Neural cell (in vitro differentiated cells): ENCODE measurements around the gene NDEL1. TPM values are rescaled to one million over a fixed set of nuclear protein-coding genes. Genes with fewer than 3 reads are reported as not detected.

Experiments used
- H2AFZ ChIP-seq: fragments of 200-600, 300-800 bp; sonication (generic), shearing (Covaris generic); 2 replicates; pipeline ENCODE4 v1.6.0; 2014; ENCODE audit warnings: low read depth, mild to moderate bottlenecking, antibody characterized with exemption, low read length, moderate library complexity
- H3F3A ChIP-seq: fragments of 200-600 bp; shearing (Covaris generic); 2 replicates; pipeline ENCODE4 v1.6.1; 2016; ENCODE audit warnings: mild to moderate bottlenecking, moderate library complexity, mixed read lengths, antibody characterized with exemption, low read length; ENCODE audit not compliant: insufficient read depth, poor library complexity, severe bottlenecking
- H3K27ac ChIP-seq: fragments of 200-600, 300-800 bp; sonication (generic), shearing (Covaris generic); 2 replicates; pipeline ENCODE4 v1.5.1; 2014; ENCODE audit warnings: mild to moderate bottlenecking, low read length, moderate library complexity
- H3K27me3 ChIP-seq: fragments of 300-800, 200-600 bp; sonication (generic), shearing (Covaris generic); 2 replicates; pipeline ENCODE4 v1.6.0; 2014; ENCODE audit warnings: mild to moderate bottlenecking, low read depth, low read length, moderate library complexity; ENCODE audit not compliant: insufficient read depth
- H3K36me3 ChIP-seq: fragments of 300-800, 200-600 bp; sonication (generic), shearing (Covaris generic); 2 replicates; pipeline ENCODE4 v1.5.1; 2014; ENCODE audit warnings: mild to moderate bottlenecking, antibody characterized with exemption, low read length, moderate library complexity; ENCODE audit not compliant: insufficient read depth
- H3K4me2 ChIP-seq: fragments of 300-800, 200-600 bp; sonication (generic), shearing (Covaris generic); 2 replicates; pipeline ENCODE4 v1.6.0; 2014; ENCODE audit warnings: mild to moderate bottlenecking, low read length
- H3K4me3 ChIP-seq: fragments of 300-800, 200-600 bp; sonication (generic), shearing (Covaris generic); 2 replicates; pipeline ENCODE4 v1.5.1; 2014; ENCODE audit warnings: mild to moderate bottlenecking, low read length, moderate library complexity
- H3K79me2 ChIP-seq: fragments of 200-600 bp; shearing (Covaris generic); replicated peaks from 2 replicates; pipeline ENCODE4 v1.6.0; 2014; ENCODE audit warnings: mild to moderate bottlenecking, low read length, moderate library complexity; ENCODE audit not compliant: insufficient read depth
- H3K9ac ChIP-seq: fragments of 300-800, 200-600 bp; sonication (generic), shearing (Covaris generic); 2 replicates; pipeline ENCODE4 v1.6.1; 2016; ENCODE audit warnings: mild to moderate bottlenecking, low read length, mixed read lengths
- H3K9me2 ChIP-seq: fragments of 200-600 bp; shearing (Covaris generic); 2 replicates; pipeline ENCODE4 v1.6.1; 2016; ENCODE audit warnings: mild to moderate bottlenecking, low read length, mixed read lengths; ENCODE audit not compliant: insufficient read depth
- H3K9me3 ChIP-seq: fragments of 200-600, 300-800 bp; sonication (generic), shearing (Covaris generic); 2 replicates; pipeline ENCODE4 v1.6.1; 2016; ENCODE audit warnings: mild to moderate bottlenecking, mixed run types, low read length, moderate library complexity, mixed read lengths
- H4K20me1 ChIP-seq: fragments of 200-600 bp; shearing (Covaris generic); 2 replicates; pipeline ENCODE4 v1.6.1; 2016; ENCODE audit warnings: mild to moderate bottlenecking, mixed run types; ENCODE audit not compliant: insufficient read depth
- EP300 ChIP-seq: fragments of 450-650 bp; conservative IDR thresholded peaks from 2 replicates; pipeline ENCODE4 v1.6.1; 2014; ENCODE audit warnings: antibody characterized with exemption, mild to moderate bottlenecking, moderate library complexity; ENCODE audit not compliant: poor library complexity, severe bottlenecking
- EZH2 ChIP-seq: fragments of 200-600, 300-800 bp; shearing (Covaris generic), sonication (generic); IDR thresholded peaks from 2 replicates; pipeline ENCODE4 v1.6.1; 2014; ENCODE audit warnings: antibody characterized with exemption, low read length, borderline replicate concordance, mild to moderate bottlenecking; ENCODE audit not compliant: insufficient read depth, poor library complexity, severe bottlenecking
- MXI1 ChIP-seq: fragments of 450-650 bp; conservative IDR thresholded peaks from 2 replicates; pipeline ENCODE4 v1.6.1; 2014; ENCODE audit warnings: antibody characterized with exemption, mild to moderate bottlenecking; ENCODE audit not compliant: poor library complexity, severe bottlenecking
- POLR2AphosphoS5 ChIP-seq: IDR thresholded peaks from 2 replicates; pipeline ENCODE4 v1.6.1; 2012
- RAD21 ChIP-seq: fragments of 450-650 bp; conservative IDR thresholded peaks from 2 replicates; pipeline ENCODE4 v1.6.1; 2014; ENCODE audit warnings: antibody characterized with exemption, mild to moderate bottlenecking, moderate library complexity
- SMC3 ChIP-seq: fragments of 450-650 bp; conservative IDR thresholded peaks from 2 replicates; pipeline ENCODE4 v1.6.1; 2014; ENCODE audit warnings: antibody characterized with exemption, mild to moderate bottlenecking, moderate library complexity; ENCODE audit not compliant: poor library complexity
- TAF1 ChIP-seq: IDR thresholded peaks from 2 replicates; pipeline ENCODE4 v1.6.1; 2012; ENCODE audit warnings: low read depth
- polyA plus RNA-seq: library from polyadenylated mRNA; depleted of rRNA; stranded (reverse); fragments of >200 nt; gene quantifications from 2 replicates; pipeline ENCODE4 v1.2.3, GENCODE V29; 2014
- TF ChIP-seq, protein P1 (sequence below): fragments of 450-650 bp; IDR thresholded peaks from 2 replicates; pipeline ENCODE4 v1.5.1; 2014; ENCODE audit warnings: antibody characterized with exemption, mild to moderate bottlenecking, moderate library complexity; ENCODE audit not compliant: poor library complexity, severe bottlenecking
- TF ChIP-seq, protein P2 (sequence below): IDR thresholded peaks from 2 replicates; pipeline ENCODE4 v1.6.1; 2012; ENCODE audit warnings: borderline replicate concordance

NDEL1 gene
- polyA plus RNA-seq, 1 donor from 2014 or later: 25.7 TPM

DNA sequence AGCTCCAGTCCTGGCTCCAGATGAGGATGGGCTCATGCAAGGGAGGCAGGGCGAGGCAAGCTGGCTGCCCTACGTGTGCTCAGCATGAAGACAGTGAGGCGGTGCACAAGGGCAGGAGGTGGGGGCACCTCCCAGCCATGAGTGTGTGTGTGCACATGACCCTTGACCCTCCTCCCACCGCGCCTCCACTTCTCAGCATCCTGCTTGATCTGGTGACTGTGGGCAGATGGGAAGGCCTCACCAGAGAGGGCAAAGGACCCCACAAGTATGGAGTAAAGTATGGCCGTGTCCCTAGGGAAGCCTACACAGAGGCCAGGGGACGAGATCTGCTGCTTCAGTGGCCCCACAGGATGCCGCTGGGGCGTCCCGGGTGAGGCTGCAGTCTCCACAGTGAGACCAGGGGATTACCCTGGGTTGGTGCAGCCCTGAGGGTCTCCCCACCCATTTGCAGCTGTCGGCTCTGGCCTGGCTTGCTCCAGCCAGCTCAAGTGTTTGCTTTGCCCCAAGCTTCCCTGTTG lies 30.1 kb upstream of the NDEL1 start:
- no peak overlapping the region for H2AFZ ChIP-seq
- TF ChIP-seq SMC3: no peak
- TF ChIP-seq, protein P1, sequence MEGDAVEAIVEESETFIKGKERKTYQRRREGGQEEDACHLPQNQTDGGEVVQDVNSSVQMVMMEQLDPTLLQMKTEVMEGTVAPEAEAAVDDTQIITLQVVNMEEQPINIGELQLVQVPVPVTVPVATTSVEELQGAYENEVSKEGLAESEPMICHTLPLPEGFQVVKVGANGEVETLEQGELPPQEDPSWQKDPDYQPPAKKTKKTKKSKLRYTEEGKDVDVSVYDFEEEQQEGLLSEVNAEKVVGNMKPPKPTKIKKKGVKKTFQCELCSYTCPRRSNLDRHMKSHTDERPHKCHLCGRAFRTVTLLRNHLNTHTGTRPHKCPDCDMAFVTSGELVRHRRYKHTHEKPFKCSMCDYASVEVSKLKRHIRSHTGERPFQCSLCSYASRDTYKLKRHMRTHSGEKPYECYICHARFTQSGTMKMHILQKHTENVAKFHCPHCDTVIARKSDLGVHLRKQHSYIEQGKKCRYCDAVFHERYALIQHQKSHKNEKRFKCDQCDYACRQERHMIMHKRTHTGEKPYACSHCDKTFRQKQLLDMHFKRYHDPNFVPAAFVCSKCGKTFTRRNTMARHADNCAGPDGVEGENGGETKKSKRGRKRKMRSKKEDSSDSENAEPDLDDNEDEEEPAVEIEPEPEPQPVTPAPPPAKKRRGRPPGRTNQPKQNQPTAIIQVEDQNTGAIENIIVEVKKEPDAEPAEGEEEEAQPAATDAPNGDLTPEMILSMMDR: no peak
- TF ChIP-seq, protein P2, sequence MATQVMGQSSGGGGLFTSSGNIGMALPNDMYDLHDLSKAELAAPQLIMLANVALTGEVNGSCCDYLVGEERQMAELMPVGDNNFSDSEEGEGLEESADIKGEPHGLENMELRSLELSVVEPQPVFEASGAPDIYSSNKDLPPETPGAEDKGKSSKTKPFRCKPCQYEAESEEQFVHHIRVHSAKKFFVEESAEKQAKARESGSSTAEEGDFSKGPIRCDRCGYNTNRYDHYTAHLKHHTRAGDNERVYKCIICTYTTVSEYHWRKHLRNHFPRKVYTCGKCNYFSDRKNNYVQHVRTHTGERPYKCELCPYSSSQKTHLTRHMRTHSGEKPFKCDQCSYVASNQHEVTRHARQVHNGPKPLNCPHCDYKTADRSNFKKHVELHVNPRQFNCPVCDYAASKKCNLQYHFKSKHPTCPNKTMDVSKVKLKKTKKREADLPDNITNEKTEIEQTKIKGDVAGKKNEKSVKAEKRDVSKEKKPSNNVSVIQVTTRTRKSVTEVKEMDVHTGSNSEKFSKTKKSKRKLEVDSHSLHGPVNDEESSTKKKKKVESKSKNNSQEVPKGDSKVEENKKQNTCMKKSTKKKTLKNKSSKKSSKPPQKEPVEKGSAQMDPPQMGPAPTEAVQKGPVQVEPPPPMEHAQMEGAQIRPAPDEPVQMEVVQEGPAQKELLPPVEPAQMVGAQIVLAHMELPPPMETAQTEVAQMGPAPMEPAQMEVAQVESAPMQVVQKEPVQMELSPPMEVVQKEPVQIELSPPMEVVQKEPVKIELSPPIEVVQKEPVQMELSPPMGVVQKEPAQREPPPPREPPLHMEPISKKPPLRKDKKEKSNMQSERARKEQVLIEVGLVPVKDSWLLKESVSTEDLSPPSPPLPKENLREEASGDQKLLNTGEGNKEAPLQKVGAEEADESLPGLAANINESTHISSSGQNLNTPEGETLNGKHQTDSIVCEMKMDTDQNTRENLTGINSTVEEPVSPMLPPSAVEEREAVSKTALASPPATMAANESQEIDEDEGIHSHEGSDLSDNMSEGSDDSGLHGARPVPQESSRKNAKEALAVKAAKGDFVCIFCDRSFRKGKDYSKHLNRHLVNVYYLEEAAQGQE: no peak
- TF ChIP-seq RAD21: no peak
- no peak for TF ChIP-seq POLR2AphosphoS5
- no peak for TF ChIP-seq EP300

DNA sequence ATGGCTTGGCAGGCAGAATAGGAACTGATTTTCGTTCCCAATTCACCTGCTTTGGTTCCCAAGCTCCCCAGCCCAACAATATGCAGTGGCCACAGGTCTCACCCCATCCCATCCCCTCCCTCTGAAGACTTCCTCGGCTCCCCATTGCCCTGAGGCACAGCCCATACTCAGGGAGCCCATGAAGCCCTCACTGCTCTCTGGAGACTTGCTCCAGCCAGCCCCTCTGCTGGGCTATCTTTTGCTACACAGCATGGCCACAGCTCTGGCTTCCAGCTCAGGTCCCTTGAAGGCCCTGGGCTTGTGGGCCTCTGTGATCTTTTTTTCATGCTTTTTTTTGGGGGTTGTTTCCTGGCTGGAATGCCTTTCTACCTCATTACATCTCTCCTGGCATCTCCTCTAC lies 29.5 kb upstream of the NDEL1 start:
- Histone ChIP-seq H3F3A (no peaks in the 10 kb centered on the region), H3K9me2 (no peaks in the 10 kb centered on the region), H4K20me1 (no peaks in the 10 kb centered on the region), H3K9me3 (no peaks in the 10 kb centered on the region), H3K4me3 (no peak overlapping the region), H2AFZ (no peak overlapping the region), H3K4me2 (no peak overlapping the region), H3K27ac (no peak overlapping the region), H3K36me3 (no peaks in the 10 kb centered on the region), H3K79me2 (no peaks in the 10 kb centered on the region), H3K27me3 (no peaks in the 10 kb centered on the region), H3K9ac (no peak overlapping the region)
- no peak for TF ChIP-seq EP300

More for the DNA sequence above, 30.1 kb upstream of the NDEL1 start:
- Histone ChIP-seq H3K27ac (no peak overlapping the region), H3K36me3 (no peaks in the 10 kb centered on the region), H3K9ac (no peak overlapping the region), H3K79me2 (no peaks in the 10 kb centered on the region), H3K9me2 (no peaks in the 10 kb centered on the region), H3K9me3 (no peaks in the 10 kb centered on the region), H3K27me3 (no peaks in the 10 kb centered on the region), H3F3A (no peaks in the 10 kb centered on the region), H3K4me3 (no peak overlapping the region), H4K20me1 (no peaks in the 10 kb centered on the region), H3K4me2 (no peak overlapping the region)

DNA sequence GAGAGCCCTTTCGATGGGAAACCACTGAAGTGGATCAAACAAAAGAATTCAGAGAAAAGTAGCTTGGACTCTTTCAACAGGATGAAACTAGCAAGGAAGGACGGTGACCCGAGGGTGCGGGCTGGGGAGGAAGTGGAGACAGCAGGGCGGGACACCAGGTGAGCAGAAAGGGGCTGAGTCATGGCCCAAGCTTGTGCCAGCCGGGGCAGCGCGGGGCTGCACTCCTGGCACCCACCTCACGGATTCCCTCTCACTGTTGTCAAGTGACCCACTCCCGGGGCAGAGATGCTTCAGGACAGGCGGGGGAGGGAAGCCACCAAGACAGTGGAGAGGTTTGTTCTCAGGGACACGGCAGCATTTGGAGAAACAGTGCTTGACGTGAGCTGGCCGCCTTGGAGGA lies 27.3 kb upstream of the NDEL1 start:
- Histone ChIP-seq H3F3A (no peaks in the 10 kb centered on the region), H3K4me2 (no peak overlapping the region), H3K27me3 (no peaks in the 10 kb centered on the region), H4K20me1 (no peaks in the 10 kb centered on the region), H3K27ac (no peak overlapping the region), H3K79me2 (no peaks in the 10 kb centered on the region), H3K36me3 (no peaks in the 10 kb centered on the region), H2AFZ (no peak overlapping the region), H3K9ac (no peak overlapping the region), H3K9me2 (no peaks in the 10 kb centered on the region), H3K4me3 (no peak overlapping the region), H3K9me3 (no peaks in the 10 kb centered on the region)
- TF ChIP-seq EP300 (no peak), POLR2AphosphoS5 (no peak), EZH2 (no peak), RAD21 (no peak), TAF1 (no peak), MXI1 (no peak), SMC3 (no peak)
- TF ChIP-seq, protein P1: no peak
- TF ChIP-seq, protein P2: no peak
